Measurements from ENCODE around the gene SOX13.
"Not testable (repeated sequence)": the region's sequence is repeated elsewhere in the genome, so short reads cannot be mapped to it uniquely, and the experiment has no call there.

Gene SOX13

DNA sequence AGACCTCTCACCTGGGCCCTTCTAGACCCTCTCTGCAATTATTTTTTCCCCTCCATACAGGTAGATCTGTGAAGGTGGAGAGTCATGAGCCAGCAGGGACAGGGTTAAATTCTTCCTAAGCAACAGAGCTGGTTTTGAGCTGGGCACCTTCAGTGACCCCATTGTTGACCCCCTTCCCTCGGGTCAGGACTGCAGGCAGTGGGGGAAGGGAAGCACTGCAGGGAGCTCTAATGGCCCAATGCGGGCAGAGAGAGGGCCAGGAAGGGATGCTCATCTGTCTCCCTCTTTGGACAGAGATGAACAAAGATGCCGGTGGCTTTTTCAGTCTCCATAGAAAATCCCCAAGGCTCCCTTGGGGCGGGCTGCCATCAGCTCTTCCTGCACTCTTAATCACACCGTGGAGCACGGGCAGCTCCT is 21.4 kb downstream of the SOX13 start:
- no peak overlapping the region for H3K27ac ChIP-seq (ENCODE audit: low read length)
- WGBS (ENCODE audit: insufficient coverage, insufficient read length), result no CpG with 5 or more reads among the region's 6 CpGs

GRCh38 chr1:204094856-204095634 is 22.1 kb downstream of the SOX13 start:
- no peak overlapping the region for H3K4me3 ChIP-seq (ENCODE audit: low read length)
- no peaks in the 10 kb centered on the region for H3K9me3 ChIP-seq (ENCODE audit: control insufficient read depth, insufficient read depth, low read length)
- H3K4me1 ChIP-seq (ENCODE audit: control insufficient read depth, insufficient read depth, low read length), result peaks cover 23% of the 10 kb centered on the region; the same call in 1 of the 2 replicates
- DNase-seq (ENCODE audit: low read depth, low spot score), result no peak
- WGBS (ENCODE audit: insufficient coverage, insufficient read length), result no CpG with 5 or more reads among the region's 15 CpGs
- no peak overlapping the region for H3K27ac ChIP-seq (ENCODE audit: low read length)
- H3K36me3 ChIP-seq (ENCODE audit: control insufficient read depth, insufficient read depth, low read length), result no peaks in the 10 kb centered on the region
- H3K27me3 ChIP-seq (ENCODE audit: control insufficient read depth, insufficient read depth, low read length), result no peaks in the 10 kb centered on the region

More for the DNA sequence above, 21.4 kb downstream of the SOX13 start:
- no peak for DNase-seq (ENCODE audit: low read depth, low spot score)
- Histone ChIP-seq H3K4me1 (ENCODE audit: control insufficient read depth, insufficient read depth, low read length) (peaks cover 27% of the 10 kb centered on the region; the same call in 1 of the 2 replicates), H3K36me3 (ENCODE audit: control insufficient read depth, insufficient read depth, low read length) (no peaks in the 10 kb centered on the region), H3K4me3 (ENCODE audit: low read length) (no peak overlapping the region), H3K27me3 (ENCODE audit: control insufficient read depth, insufficient read depth, low read length) (no peaks in the 10 kb centered on the region), H3K9me3 (ENCODE audit: control insufficient read depth, insufficient read depth, low read length) (no peaks in the 10 kb centered on the region)

DNA sequence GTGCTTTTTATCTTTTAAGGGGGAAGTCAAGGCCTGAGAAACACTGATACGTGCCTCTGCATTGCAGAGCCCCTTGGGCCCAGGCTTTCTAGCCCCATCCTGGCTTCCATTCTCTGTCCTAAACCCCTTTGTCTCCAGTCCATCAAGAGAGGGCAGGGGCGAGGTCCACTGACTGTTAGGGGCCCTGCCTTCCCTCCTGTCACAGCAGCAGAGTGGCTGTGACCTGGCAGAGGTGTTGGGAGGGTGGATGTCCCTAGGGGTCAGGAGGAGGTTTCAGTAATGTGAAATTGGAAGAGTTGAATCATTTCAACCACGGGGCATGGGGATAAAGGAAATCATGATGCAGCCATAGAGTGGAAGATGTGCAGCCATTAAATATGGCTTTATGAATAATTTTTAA is 24.0 kb downstream of the SOX13 start:
- no CpG with 5 or more reads among the region's 3 CpGs for WGBS (ENCODE audit: insufficient coverage, insufficient read length)
- Histone ChIP-seq H3K9me3 (ENCODE audit: control insufficient read depth, insufficient read depth, low read length) (no peaks in the 10 kb centered on the region), H3K36me3 (ENCODE audit: control insufficient read depth, insufficient read depth, low read length) (no peaks in the 10 kb centered on the region), H3K27me3 (ENCODE audit: control insufficient read depth, insufficient read depth, low read length) (no peaks in the 10 kb centered on the region), H3K4me1 (ENCODE audit: control insufficient read depth, insufficient read depth, low read length) (peaks cover 26% of the 10 kb centered on the region), H3K27ac (ENCODE audit: low read length) (no peak overlapping the region), H3K4me3 (ENCODE audit: low read length) (no peak overlapping the region)
- DNase-seq (ENCODE audit: low read depth, low spot score), result no peak

DNA sequence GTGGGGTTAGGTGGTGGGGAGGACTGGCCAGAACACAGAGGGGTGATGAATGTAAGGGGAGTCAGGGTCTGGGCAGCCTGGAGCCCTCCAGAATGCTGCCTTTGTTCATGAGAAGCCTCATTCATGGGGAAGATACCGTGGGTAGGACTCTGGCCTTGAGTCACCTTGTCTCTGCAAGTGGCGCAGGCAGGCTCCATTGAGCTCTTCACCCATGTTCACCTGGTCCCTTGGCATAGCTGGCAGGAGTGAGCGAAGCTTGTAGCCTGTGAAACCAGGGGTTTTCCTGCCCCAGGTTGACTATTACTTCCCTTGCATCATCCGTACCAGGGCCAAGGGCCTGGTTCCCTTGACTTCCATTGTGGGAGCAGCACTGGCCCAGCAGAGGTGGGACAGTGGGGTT is 25.8 kb downstream of the SOX13 start:
- peaks cover 33% of the 10 kb centered on the region for H3K4me1 ChIP-seq (ENCODE audit: control insufficient read depth, insufficient read depth, low read length)
- H3K36me3 ChIP-seq (ENCODE audit: control insufficient read depth, insufficient read depth, low read length), result no peaks in the 10 kb centered on the region
- no CpG with 5 or more reads among the region's 4 CpGs for WGBS (ENCODE audit: insufficient coverage, insufficient read length)
- H3K27ac ChIP-seq (ENCODE audit: low read length), result no peak overlapping the region
- no peaks in the 10 kb centered on the region for H3K9me3 ChIP-seq (ENCODE audit: control insufficient read depth, insufficient read depth, low read length)
- H3K27me3 ChIP-seq (ENCODE audit: control insufficient read depth, insufficient read depth, low read length), result no peaks in the 10 kb centered on the region
- no peak for DNase-seq (ENCODE audit: low read depth, low spot score)
- no peak overlapping the region for H3K4me3 ChIP-seq (ENCODE audit: low read length)

GRCh38 chr1:204099754-204100153 is 26.8 kb downstream of the SOX13 start:
- H3K27ac ChIP-seq (ENCODE audit: low read length); H3K9me3 ChIP-seq (ENCODE audit: control insufficient read depth, insufficient read depth, low read length); H3K4me3 ChIP-seq (ENCODE audit: low read length); H3K27me3 ChIP-seq (ENCODE audit: control insufficient read depth, insufficient read depth, low read length); DNase-seq (ENCODE audit: low read depth, low spot score); H3K36me3 ChIP-seq (ENCODE audit: control insufficient read depth, insufficient read depth, low read length): not testable (repeated sequence)
- H3K4me1 ChIP-seq (ENCODE audit: control insufficient read depth, insufficient read depth, low read length), result peaks cover 35% of the 10 kb centered on the region
- WGBS (ENCODE audit: insufficient coverage, insufficient read length), result 100% methylated on average over 1 of the region's 2 CpGs

DNA sequence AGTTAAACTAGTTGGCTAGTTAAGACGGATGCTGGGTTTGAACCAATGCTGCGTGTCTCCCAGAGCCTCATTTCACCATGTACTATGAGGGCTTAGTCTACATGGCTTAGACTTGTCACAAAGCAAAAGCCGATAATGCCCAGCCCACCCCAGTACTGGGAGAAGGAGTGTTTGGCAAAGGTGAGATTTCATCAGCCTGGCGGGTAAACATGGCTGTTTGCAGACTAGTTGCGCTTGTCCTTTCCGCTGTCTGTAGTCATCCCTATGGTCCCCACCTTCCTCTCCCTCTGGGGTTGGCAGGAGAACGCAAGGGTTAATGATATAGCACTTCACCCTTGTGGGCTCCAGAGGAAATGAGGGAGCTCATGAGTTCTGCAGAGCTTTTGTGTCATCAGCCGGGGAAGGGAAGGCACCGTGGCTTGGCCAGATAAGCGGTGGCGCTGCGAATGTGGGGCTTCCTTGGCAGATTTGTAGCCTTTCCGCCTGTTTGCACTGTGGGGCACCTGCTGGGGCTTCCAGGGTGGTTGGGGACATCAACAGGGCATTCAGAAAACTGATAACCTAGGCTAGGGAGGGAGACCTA is 29.2 kb downstream of the SOX13 start:
- DNase-seq (ENCODE audit: low read depth, low spot score), result no peak
- Histone ChIP-seq H3K4me3 (ENCODE audit: low read length) (no peak overlapping the region), H3K4me1 (ENCODE audit: control insufficient read depth, insufficient read depth, low read length) (peaks cover 30% of the 10 kb centered on the region), H3K9me3 (ENCODE audit: control insufficient read depth, insufficient read depth, low read length) (no peaks in the 10 kb centered on the region), H3K27ac (ENCODE audit: low read length) (no peak overlapping the region), H3K27me3 (ENCODE audit: control insufficient read depth, insufficient read depth, low read length) (no peaks in the 10 kb centered on the region), H3K36me3 (ENCODE audit: control insufficient read depth, insufficient read depth, low read length) (no peaks in the 10 kb centered on the region)
- no CpG with 5 or more reads among the region's 13 CpGs for WGBS (ENCODE audit: insufficient coverage, insufficient read length)

GRCh38 chr1:204102739-204103430 is 30.0 kb downstream of the SOX13 start:
- H3K27me3 ChIP-seq (ENCODE audit: control insufficient read depth, insufficient read depth, low read length), result no peaks in the 10 kb centered on the region
- no peaks in the 10 kb centered on the region for H3K9me3 ChIP-seq (ENCODE audit: control insufficient read depth, insufficient read depth, low read length)
- H3K36me3 ChIP-seq (ENCODE audit: control insufficient read depth, insufficient read depth, low read length), result no peaks in the 10 kb centered on the region
- peaks cover 37% of the 10 kb centered on the region for H3K4me1 ChIP-seq (ENCODE audit: control insufficient read depth, insufficient read depth, low read length)
- no peak overlapping the region for H3K4me3 ChIP-seq (ENCODE audit: low read length)
- no peak for DNase-seq (ENCODE audit: low read depth, low spot score)
- no peak overlapping the region for H3K27ac ChIP-seq (ENCODE audit: low read length)
- no CpG with 5 or more reads among the region's 3 CpGs for WGBS (ENCODE audit: insufficient coverage, insufficient read length)

DNA sequence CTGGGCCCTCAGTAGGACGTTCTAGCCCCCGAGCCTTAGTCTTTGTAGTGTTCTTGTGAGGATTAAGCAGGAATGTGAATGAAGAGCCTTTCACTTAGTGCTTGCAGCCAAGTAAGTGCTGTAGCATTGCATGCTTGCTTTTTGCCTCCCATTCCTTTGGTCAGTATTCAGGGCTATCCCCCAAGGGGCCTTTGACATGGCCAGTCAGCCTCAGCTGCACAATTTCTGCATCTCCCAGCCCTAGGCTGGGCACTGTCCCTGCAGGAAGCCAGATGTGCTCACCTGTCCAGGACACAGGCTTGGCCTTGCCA is 30.5 kb downstream of the SOX13 start:
- no peaks in the 10 kb centered on the region for H3K9me3 ChIP-seq (ENCODE audit: control insufficient read depth, insufficient read depth, low read length)
- H3K36me3 ChIP-seq (ENCODE audit: control insufficient read depth, insufficient read depth, low read length), result no peaks in the 10 kb centered on the region
- DNase-seq (ENCODE audit: low read depth, low spot score), result no peak
- peaks cover 39% of the 10 kb centered on the region for H3K4me1 ChIP-seq (ENCODE audit: control insufficient read depth, insufficient read depth, low read length)
- no peak overlapping the region for H3K27ac ChIP-seq (ENCODE audit: low read length)
- no CpG with 5 or more reads among the region's 2 CpGs for WGBS (ENCODE audit: insufficient coverage, insufficient read length)
- H3K27me3 ChIP-seq (ENCODE audit: control insufficient read depth, insufficient read depth, low read length), result no peaks in the 10 kb centered on the region
- H3K4me3 ChIP-seq (ENCODE audit: low read length), result no peak overlapping the region

DNA sequence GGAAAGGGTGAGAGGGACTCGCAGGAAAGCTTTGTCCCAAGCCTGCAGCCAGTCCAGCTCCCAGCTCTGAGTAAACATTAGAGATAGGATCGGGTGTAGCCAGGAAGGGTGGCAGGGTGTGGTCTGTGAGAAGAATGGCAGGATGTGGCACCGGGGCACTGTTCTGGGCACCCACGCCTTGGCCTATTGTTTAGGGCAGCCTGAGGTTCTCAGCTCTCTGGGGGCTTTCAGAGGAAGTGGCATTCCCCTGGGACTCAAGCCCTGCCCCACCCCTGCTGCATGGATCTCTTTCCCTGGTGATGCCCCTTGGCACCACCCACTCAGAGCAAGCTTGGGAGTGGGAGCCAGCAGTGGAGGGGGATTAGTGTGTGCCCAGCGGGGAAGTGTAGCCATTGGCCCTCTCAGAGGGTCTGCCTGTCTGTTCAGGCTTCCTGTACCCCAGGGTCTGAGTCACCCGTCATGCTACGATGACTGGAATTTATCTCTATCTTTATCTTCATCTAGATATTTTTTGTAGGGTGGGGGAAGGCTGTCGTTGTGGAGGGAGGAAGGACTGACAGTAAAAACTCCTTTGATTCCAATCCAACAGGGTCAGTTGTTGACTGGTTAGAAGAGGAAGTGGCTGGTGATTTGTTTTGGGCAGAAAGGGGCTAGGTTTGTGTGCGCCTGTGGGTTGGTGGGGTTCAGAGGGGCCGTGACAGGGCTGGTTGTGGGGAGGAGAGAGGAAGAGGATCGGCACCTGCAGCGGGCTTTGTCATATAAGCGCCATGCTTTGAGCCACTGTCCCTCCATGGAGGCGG is 31.6 kb downstream of the SOX13 start:
- Histone ChIP-seq H3K27me3 (ENCODE audit: control insufficient read depth, insufficient read depth, low read length) (no peaks in the 10 kb centered on the region), H3K9me3 (ENCODE audit: control insufficient read depth, insufficient read depth, low read length) (no peaks in the 10 kb centered on the region), H3K36me3 (ENCODE audit: control insufficient read depth, insufficient read depth, low read length) (no peaks in the 10 kb centered on the region), H3K4me1 (ENCODE audit: control insufficient read depth, insufficient read depth, low read length) (peaks cover 40% of the 10 kb centered on the region), H3K27ac (ENCODE audit: low read length) (no peak overlapping the region), H3K4me3 (ENCODE audit: low read length) (no peak overlapping the region)
- no peak for DNase-seq (ENCODE audit: low read depth, low spot score)
- no CpG with 5 or more reads among the region's 14 CpGs for WGBS (ENCODE audit: insufficient coverage, insufficient read length)

- DNase-seq (ENCODE audit: low read depth, low spot score), result no peak
- no CpG with 5 or more reads among the region's 6 CpGs for WGBS (ENCODE audit: insufficient coverage, insufficient read length)
- Histone ChIP-seq H3K27ac (ENCODE audit: low read length) (no peak overlapping the region), H3K9me3 (ENCODE audit: control insufficient read depth, insufficient read depth, low read length) (no peaks in the 10 kb centered on the region), H3K36me3 (ENCODE audit: control insufficient read depth, insufficient read depth, low read length) (no peaks in the 10 kb centered on the region), H3K27me3 (ENCODE audit: control insufficient read depth, insufficient read depth, low read length) (no peaks in the 10 kb centered on the region), H3K4me3 (ENCODE audit: low read length) (no peak overlapping the region), H3K4me1 (ENCODE audit: control insufficient read depth, insufficient read depth, low read length) (peaks cover 40% of the 10 kb centered on the region)
Measured at GRCh38 chr1:204105131-204105515, 32.2 kb downstream of the SOX13 start.

All from iPS DF 6.9 (cell line).